Measurements from ENCODE around the gene STK10. TPM values are rescaled to one million over a fixed set of nuclear protein-coding genes. Genes with fewer than 3 reads are reported as not detected.

The STK10 gene
- polyA plus RNA-seq, 1 of the 3 experiments (the other 2 are of a cell fraction) = 11.0 TPM

DNA sequence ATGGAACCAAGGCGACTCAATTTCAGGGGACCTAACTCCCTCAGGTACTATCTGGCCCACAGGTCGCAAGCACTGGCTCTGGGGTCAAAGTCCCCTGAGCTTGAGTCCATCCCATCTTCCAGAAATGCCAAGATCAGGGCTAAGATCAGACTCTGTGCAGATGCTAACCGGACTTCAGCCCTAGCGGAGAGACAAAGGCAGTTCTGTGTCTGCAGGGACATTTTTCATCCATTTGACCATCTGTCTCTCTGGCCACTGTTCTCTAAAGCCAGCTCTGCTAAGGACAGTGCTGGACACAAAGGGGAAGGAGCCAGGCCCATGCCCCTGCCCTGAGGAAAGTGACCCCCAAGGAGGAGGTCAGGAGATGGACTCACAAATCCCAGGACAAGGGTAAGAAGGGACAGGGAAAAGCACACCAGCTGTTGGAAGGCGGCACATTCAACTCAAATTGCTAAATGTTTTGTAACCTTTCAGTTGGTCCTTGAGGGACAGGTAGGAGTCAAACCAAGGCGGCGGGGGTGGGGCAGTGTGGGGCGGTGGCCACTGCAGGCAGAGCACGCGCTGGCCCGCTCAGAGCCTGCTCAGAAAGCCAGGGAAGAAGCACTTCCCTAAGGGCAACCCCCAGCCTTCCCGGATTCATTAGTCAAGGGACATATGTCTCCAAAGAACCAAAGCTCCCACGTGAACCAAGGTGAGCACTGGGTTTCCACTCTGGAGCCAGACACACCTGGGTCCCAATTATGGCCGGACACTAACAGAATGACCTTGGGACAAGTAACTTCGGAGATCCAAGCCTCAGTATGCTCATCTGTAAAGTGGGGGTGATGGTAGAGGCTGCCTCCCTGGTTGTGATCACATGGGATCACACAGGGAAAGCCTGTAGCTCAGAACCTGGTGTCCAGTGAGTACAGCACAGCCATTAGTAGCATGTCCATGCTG lies 42.8 kb downstream of the STK10 start:
- Histone ChIP-seq H3K27me3 (ENCODE audit: insufficient read depth) (no peaks in the 10 kb centered on the region), H3K79me2 (ENCODE audit: insufficient read depth) (peaks cover 11% of the 10 kb centered on the region; the same call in 1 of the 2 replicates), H3K9me2 (no peaks in the 10 kb centered on the region), H3F3A (replicated peaks; ENCODE audit: insufficient read depth) (no peaks in the 10 kb centered on the region), H3K9ac (no peak overlapping the region), H3K9me3 (no peaks in the 10 kb centered on the region), H3K27ac (ENCODE audit: low read depth in 2 of 2, low read length in 1 of 2) (no peak overlapping the region), H3K4me3 (ENCODE audit: low read depth in 2 of 2, low read length in 1 of 2) (no peak overlapping the region), H3K4me2 (no peak overlapping the region), H3K4me1 (ENCODE audit: control insufficient read depth in 1 of 2, insufficient read depth in 2 of 2, low read depth in 1 of 2, low read length in 1 of 2) (peaks cover 0 to 33% of the 10 kb centered on the region in 2 experiments; a peak in 1 of 4 replicates), H2AFZ (ENCODE audit: low read depth) (no peak overlapping the region), H3K36me3 (replicated peaks in 1 of 2; ENCODE audit: control insufficient read depth in 1 of 2, insufficient read depth in 2 of 2, low read length in 1 of 2) (no peaks in the 10 kb centered on the region), H4K20me1 (ENCODE audit: insufficient read depth) (peaks cover 14% of the 10 kb centered on the region; the same call in 1 of the 2 replicates)
- 90% methylated on average over 14 of the region's 15 CpGs for WGBS (ENCODE audit: low lambda C conversion rate)
- CTCF ChIA-PET = interaction anchor here (0.8 to 1.8 kb wide), 3 partner anchors 43 to 139 kb away, joined by 3 to 4 read pairs (median 3); partner anchors contain the start of genes STK10 and UBTD2
- TF ChIP-seq FOXJ3 (CRISPR knock-in tag; IDR thresholded peaks at IDR 0.05) (no peak), FOSL2 (IDR thresholded peaks at IDR 0.05; ENCODE audit: borderline replicate concordance, low read depth) (no peak), RFX5 (IDR thresholded peaks at IDR 0.05; ENCODE audit: low read length) (no peak), GATA2 (CRISPR knock-in tag; IDR thresholded peaks at IDR 0.05) (no peak), ELF1 (IDR thresholded peaks at IDR 0.05) (no peak), TCF12 (IDR thresholded peaks at IDR 0.05) (no peak), GABPA (IDR thresholded peaks at IDR 0.05; ENCODE audit: low read depth) (no peak), YY1 (IDR thresholded peaks at IDR 0.05; ENCODE audit: low read depth) (no peak), SMC3 (IDR thresholded peaks at IDR 0.05; ENCODE audit: low read depth, low read length) (no peak), FOXM1 (IDR thresholded peaks at IDR 0.05; ENCODE audit: low read depth) (no peak), EZH2phosphoT487 (IDR thresholded peaks at IDR 0.05; ENCODE audit: borderline replicate concordance, low read depth) (no peak), NRF1 (IDR thresholded peaks at IDR 0.05; ENCODE audit: low read depth, low read length) (no peak), POLR2AphosphoS5 (IDR thresholded peaks at IDR 0.05; ENCODE audit: low read depth, low read length) (no peak), SIN3A (IDR thresholded peaks at IDR 0.05; ENCODE audit: borderline replicate concordance, low read depth, low read length) (no peak)
- TF ChIP-seq, protein P1, sequence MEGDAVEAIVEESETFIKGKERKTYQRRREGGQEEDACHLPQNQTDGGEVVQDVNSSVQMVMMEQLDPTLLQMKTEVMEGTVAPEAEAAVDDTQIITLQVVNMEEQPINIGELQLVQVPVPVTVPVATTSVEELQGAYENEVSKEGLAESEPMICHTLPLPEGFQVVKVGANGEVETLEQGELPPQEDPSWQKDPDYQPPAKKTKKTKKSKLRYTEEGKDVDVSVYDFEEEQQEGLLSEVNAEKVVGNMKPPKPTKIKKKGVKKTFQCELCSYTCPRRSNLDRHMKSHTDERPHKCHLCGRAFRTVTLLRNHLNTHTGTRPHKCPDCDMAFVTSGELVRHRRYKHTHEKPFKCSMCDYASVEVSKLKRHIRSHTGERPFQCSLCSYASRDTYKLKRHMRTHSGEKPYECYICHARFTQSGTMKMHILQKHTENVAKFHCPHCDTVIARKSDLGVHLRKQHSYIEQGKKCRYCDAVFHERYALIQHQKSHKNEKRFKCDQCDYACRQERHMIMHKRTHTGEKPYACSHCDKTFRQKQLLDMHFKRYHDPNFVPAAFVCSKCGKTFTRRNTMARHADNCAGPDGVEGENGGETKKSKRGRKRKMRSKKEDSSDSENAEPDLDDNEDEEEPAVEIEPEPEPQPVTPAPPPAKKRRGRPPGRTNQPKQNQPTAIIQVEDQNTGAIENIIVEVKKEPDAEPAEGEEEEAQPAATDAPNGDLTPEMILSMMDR (IDR thresholded peaks at IDR 0.05) = no peak
- TF ChIP-seq, protein P2, sequence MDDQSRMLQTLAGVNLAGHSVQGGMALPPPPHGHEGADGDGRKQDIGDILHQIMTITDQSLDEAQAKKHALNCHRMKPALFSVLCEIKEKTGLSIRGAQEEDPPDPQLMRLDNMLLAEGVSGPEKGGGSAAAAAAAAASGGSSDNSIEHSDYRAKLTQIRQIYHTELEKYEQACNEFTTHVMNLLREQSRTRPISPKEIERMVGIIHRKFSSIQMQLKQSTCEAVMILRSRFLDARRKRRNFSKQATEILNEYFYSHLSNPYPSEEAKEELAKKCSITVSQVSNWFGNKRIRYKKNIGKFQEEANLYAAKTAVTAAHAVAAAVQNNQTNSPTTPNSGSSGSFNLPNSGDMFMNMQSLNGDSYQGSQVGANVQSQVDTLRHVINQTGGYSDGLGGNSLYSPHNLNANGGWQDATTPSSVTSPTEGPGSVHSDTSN (IDR thresholded peaks at IDR 0.05) = no peak
- TF ChIP-seq, protein P3, sequence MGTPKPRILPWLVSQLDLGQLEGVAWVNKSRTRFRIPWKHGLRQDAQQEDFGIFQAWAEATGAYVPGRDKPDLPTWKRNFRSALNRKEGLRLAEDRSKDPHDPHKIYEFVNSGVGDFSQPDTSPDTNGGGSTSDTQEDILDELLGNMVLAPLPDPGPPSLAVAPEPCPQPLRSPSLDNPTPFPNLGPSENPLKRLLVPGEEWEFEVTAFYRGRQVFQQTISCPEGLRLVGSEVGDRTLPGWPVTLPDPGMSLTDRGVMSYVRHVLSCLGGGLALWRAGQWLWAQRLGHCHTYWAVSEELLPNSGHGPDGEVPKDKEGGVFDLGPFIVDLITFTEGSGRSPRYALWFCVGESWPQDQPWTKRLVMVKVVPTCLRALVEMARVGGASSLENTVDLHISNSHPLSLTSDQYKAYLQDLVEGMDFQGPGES (IDR thresholded peaks at IDR 0.05; ENCODE audit: low read depth, low read length) = no peak
- no peak for DNase-seq
- POLR2A ChIA-PET = no interaction called here
